NB4 (cell line): ENCODE measurements around the gene ZNF181.

ENCODE experiments used
- TF ChIP-seq, protein P1 (sequence below): IDR thresholded peaks from 2 replicates; pipeline ENCODE4 v1.6.1; 2011; ENCODE audit warnings: low read depth, low read length
- TF ChIP-seq, protein P2 (sequence below): IDR thresholded peaks from one replicate; pipeline ENCODE4 v1.5.1; 2012; ENCODE audit warnings: low read depth, low read length

- TF ChIP-seq, protein P1, sequence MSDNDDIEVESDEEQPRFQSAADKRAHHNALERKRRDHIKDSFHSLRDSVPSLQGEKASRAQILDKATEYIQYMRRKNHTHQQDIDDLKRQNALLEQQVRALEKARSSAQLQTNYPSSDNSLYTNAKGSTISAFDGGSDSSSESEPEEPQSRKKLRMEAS = no peak
- TF ChIP-seq, protein P2, sequence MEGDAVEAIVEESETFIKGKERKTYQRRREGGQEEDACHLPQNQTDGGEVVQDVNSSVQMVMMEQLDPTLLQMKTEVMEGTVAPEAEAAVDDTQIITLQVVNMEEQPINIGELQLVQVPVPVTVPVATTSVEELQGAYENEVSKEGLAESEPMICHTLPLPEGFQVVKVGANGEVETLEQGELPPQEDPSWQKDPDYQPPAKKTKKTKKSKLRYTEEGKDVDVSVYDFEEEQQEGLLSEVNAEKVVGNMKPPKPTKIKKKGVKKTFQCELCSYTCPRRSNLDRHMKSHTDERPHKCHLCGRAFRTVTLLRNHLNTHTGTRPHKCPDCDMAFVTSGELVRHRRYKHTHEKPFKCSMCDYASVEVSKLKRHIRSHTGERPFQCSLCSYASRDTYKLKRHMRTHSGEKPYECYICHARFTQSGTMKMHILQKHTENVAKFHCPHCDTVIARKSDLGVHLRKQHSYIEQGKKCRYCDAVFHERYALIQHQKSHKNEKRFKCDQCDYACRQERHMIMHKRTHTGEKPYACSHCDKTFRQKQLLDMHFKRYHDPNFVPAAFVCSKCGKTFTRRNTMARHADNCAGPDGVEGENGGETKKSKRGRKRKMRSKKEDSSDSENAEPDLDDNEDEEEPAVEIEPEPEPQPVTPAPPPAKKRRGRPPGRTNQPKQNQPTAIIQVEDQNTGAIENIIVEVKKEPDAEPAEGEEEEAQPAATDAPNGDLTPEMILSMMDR = no peak
Observed at GRCh38 chr19:34773555-34773864, 39.5 kb downstream of the ZNF181 start.
